ENCODE measurements around the gene PPT2.

Gene PPT2

GRCh38 chr6:32166411-32167061 is 12.6 kb downstream of the PPT2 start:
- H2BK5ac ChIP-seq (ENCODE audit: low read depth, low read length, poor library complexity, severe bottlenecking) = no peak overlapping the region
- WGBS = 91% methylated on average over 30 of the region's 30 CpGs

GRCh38 chr6:32167154-32167760 is 13.3 kb downstream of the PPT2 start:
- DNase-seq = no peak
- Histone ChIP-seq H4K91ac (ENCODE audit: low read length) (peak overlapping the region; percentile 5), H4K8ac (ENCODE audit: low read length) (no peak overlapping the region), H2BK12ac (ENCODE audit: low read length in 2 of 2) (no peak overlapping the region), H3K27ac (ENCODE audit: low read length, poor library complexity, severe bottlenecking) (no peak overlapping the region), H3K4me3 (ENCODE audit: insufficient read depth in 1 of 2, low read depth in 1 of 2, low read length in 2 of 2) (no peak overlapping the region), H3K9ac (ENCODE audit: low read length) (no peak overlapping the region), H3K79me1 (replicated peaks; ENCODE audit: low read length, poor library complexity, severe bottlenecking) (peaks cover 21% of the 10 kb centered on the region), H3K4me2 (ENCODE audit: low read length, poor library complexity, severe bottlenecking) (no peak overlapping the region), H3K23ac (ENCODE audit: low read length in 2 of 2) (no peak overlapping the region), H2AFZ (ENCODE audit: low read depth, low read length) (no peak overlapping the region), H3K14ac (ENCODE audit: low read length in 2 of 2) (no peak overlapping the region), H3K18ac (ENCODE audit: low read depth in 1 of 2, low read length in 2 of 2) (no peak overlapping the region), H2BK15ac (ENCODE audit: low read depth, poor library complexity, severe bottlenecking) (no peak overlapping the region), H3K36me3 (ENCODE audit: control insufficient read depth in 1 of 2, insufficient read depth in 2 of 2, low read depth in 1 of 2, low read length in 2 of 2) (peaks cover 77 to 78% of the 10 kb centered on the region in 2 experiments), H3K9me3 (ENCODE audit: control insufficient read depth, low read length) (no peaks in the 10 kb centered on the region), H3K27me3 (ENCODE audit: control insufficient read depth in 1 of 2, insufficient read depth in 1 of 2, low read length in 2 of 2) (no peaks in the 10 kb centered on the region), H2BK5ac (ENCODE audit: low read depth, low read length, poor library complexity, severe bottlenecking) (no peak overlapping the region), H3K4me1 (ENCODE audit: control insufficient read depth, insufficient read depth, low read depth, low read length) (peaks cover 8% of the 10 kb centered on the region), H2AK5ac (ENCODE audit: low read length, severe bottlenecking) (no peak overlapping the region), H2BK120ac (ENCODE audit: low read depth, low read length) (no peak overlapping the region), H3K4ac (ENCODE audit: low read depth in 1 of 2, low read length in 2 of 2) (no peak overlapping the region)
- 96% methylated on average over 32 of the region's 32 CpGs for WGBS

More at GRCh38 chr6:32166411-32167061, 12.6 kb downstream of the PPT2 start:
- Histone ChIP-seq H3K18ac (ENCODE audit: low read depth in 1 of 2, low read length in 2 of 2) (no peak overlapping the region), H4K8ac (ENCODE audit: low read length) (no peak overlapping the region), H2AFZ (ENCODE audit: low read depth, low read length) (no peak overlapping the region), H3K9me3 (ENCODE audit: control insufficient read depth, low read length) (no peaks in the 10 kb centered on the region), H3K4ac (ENCODE audit: low read depth in 1 of 2, low read length in 2 of 2) (no peak overlapping the region), H3K79me1 (replicated peaks; ENCODE audit: low read length, poor library complexity, severe bottlenecking) (peaks cover 21% of the 10 kb centered on the region), H3K23ac (ENCODE audit: low read length in 2 of 2) (no peak overlapping the region), H2BK15ac (ENCODE audit: low read depth, poor library complexity, severe bottlenecking) (no peak overlapping the region), H4K91ac (ENCODE audit: low read length) (no peak overlapping the region), H2BK12ac (ENCODE audit: low read length in 2 of 2) (no peak overlapping the region), H3K9ac (ENCODE audit: low read length) (no peak overlapping the region), H2BK120ac (ENCODE audit: low read depth, low read length) (no peak overlapping the region), H3K4me2 (ENCODE audit: low read length, poor library complexity, severe bottlenecking) (no peak overlapping the region), H2AK5ac (ENCODE audit: low read length, severe bottlenecking) (no peak overlapping the region), H3K27ac (ENCODE audit: low read length, poor library complexity, severe bottlenecking) (no peak overlapping the region), H3K4me3 (ENCODE audit: insufficient read depth in 1 of 2, low read depth in 1 of 2, low read length in 2 of 2) (no peak overlapping the region), H3K4me1 (ENCODE audit: control insufficient read depth, insufficient read depth, low read depth, low read length) (peaks cover 8% of the 10 kb centered on the region), H3K36me3 (ENCODE audit: control insufficient read depth in 1 of 2, insufficient read depth in 2 of 2, low read depth in 1 of 2, low read length in 2 of 2) (peaks cover 77 to 81% of the 10 kb centered on the region in 2 experiments), H3K14ac (ENCODE audit: low read length in 2 of 2) (no peak overlapping the region), H3K27me3 (ENCODE audit: control insufficient read depth in 1 of 2, insufficient read depth in 1 of 2, low read length in 2 of 2) (no peaks in the 10 kb centered on the region)
- DNase-seq = no peak

- peaks cover 72 to 73% of the 10 kb centered on the region in 2 experiments for H3K36me3 ChIP-seq (ENCODE audit: control insufficient read depth in 1 of 2, insufficient read depth in 2 of 2, low read depth in 1 of 2, low read length in 2 of 2)
- H3K27ac ChIP-seq (ENCODE audit: low read length, poor library complexity, severe bottlenecking) = no peak overlapping the region
- H2BK12ac ChIP-seq (ENCODE audit: low read length in 2 of 2) = no peak overlapping the region
- no peak overlapping the region for H2BK120ac ChIP-seq (ENCODE audit: low read depth, low read length)
- no peak overlapping the region for H3K23ac ChIP-seq (ENCODE audit: low read length in 2 of 2)
- no peak overlapping the region for H3K4me2 ChIP-seq (ENCODE audit: low read length, poor library complexity, severe bottlenecking)
- no peak overlapping the region for H4K8ac ChIP-seq (ENCODE audit: low read length)
- H3K9me3 ChIP-seq (ENCODE audit: control insufficient read depth, low read length) = no peaks in the 10 kb centered on the region
- no peak for DNase-seq
- H3K4me1 ChIP-seq (ENCODE audit: control insufficient read depth, insufficient read depth, low read depth, low read length) = peaks cover 8% of the 10 kb centered on the region
- H2AFZ ChIP-seq (ENCODE audit: low read depth, low read length) = no peak overlapping the region
- no peaks in the 10 kb centered on the region for H3K27me3 ChIP-seq (ENCODE audit: control insufficient read depth in 1 of 2, insufficient read depth in 1 of 2, low read length in 2 of 2)
- H4K91ac ChIP-seq (ENCODE audit: low read length) = no peak overlapping the region
- no peak overlapping the region for H2BK15ac ChIP-seq (ENCODE audit: low read depth, poor library complexity, severe bottlenecking)
- H3K14ac ChIP-seq (ENCODE audit: low read length in 2 of 2) = no peak overlapping the region
- H2AK5ac ChIP-seq (ENCODE audit: low read length, severe bottlenecking) = no peak overlapping the region
- peaks cover 21% of the 10 kb centered on the region for H3K79me1 ChIP-seq (replicated peaks; ENCODE audit: low read length, poor library complexity, severe bottlenecking)
- no peak overlapping the region for H3K18ac ChIP-seq (ENCODE audit: low read depth in 1 of 2, low read length in 2 of 2)
- H3K4ac ChIP-seq (ENCODE audit: low read depth in 1 of 2, low read length in 2 of 2) = no peak overlapping the region
- H3K9ac ChIP-seq (ENCODE audit: low read length) = no peak overlapping the region
- no peak overlapping the region for H3K4me3 ChIP-seq (ENCODE audit: insufficient read depth in 1 of 2, low read depth in 1 of 2, low read length in 2 of 2)
- WGBS = 92% methylated on average over 6 of the region's 6 CpGs
- no peak overlapping the region for H2BK5ac ChIP-seq (ENCODE audit: low read depth, low read length, poor library complexity, severe bottlenecking)
Measured at GRCh38 chr6:32167761-32168262, 13.9 kb downstream of the PPT2 start.

- Histone ChIP-seq H4K91ac (ENCODE audit: low read length) (no peak overlapping the region), H3K27ac (ENCODE audit: low read length, poor library complexity, severe bottlenecking) (no peak overlapping the region), H2AFZ (ENCODE audit: low read depth, low read length) (no peak overlapping the region), H3K4me3 (ENCODE audit: insufficient read depth in 1 of 2, low read depth in 1 of 2, low read length in 2 of 2) (no peak overlapping the region), H2BK15ac (ENCODE audit: low read depth, poor library complexity, severe bottlenecking) (no peak overlapping the region), H3K4me2 (ENCODE audit: low read length, poor library complexity, severe bottlenecking) (no peak overlapping the region), H3K14ac (ENCODE audit: low read length in 2 of 2) (no peak overlapping the region), H3K4me1 (ENCODE audit: control insufficient read depth, insufficient read depth, low read depth, low read length) (peaks cover 12% of the 10 kb centered on the region), H3K18ac (ENCODE audit: low read depth in 1 of 2, low read length in 2 of 2) (no peak overlapping the region), H3K27me3 (ENCODE audit: control insufficient read depth in 1 of 2, insufficient read depth in 1 of 2, low read length in 2 of 2) (no peaks in the 10 kb centered on the region), H2BK12ac (ENCODE audit: low read length in 2 of 2) (no peak overlapping the region), H3K23ac (ENCODE audit: low read length in 2 of 2) (no peak overlapping the region), H3K9me3 (ENCODE audit: control insufficient read depth, low read length) (no peaks in the 10 kb centered on the region), H3K79me1 (replicated peaks; ENCODE audit: low read length, poor library complexity, severe bottlenecking) (peaks cover 20% of the 10 kb centered on the region), H4K8ac (ENCODE audit: low read length) (no peak overlapping the region), H3K9ac (ENCODE audit: low read length) (no peak overlapping the region), H2BK120ac (ENCODE audit: low read depth, low read length) (no peak overlapping the region), H2AK5ac (ENCODE audit: low read length, severe bottlenecking) (no peak overlapping the region), H2BK5ac (ENCODE audit: low read depth, low read length, poor library complexity, severe bottlenecking) (no peak overlapping the region), H3K4ac (ENCODE audit: low read depth in 1 of 2, low read length in 2 of 2) (no peak overlapping the region), H3K36me3 (ENCODE audit: control insufficient read depth in 1 of 2, insufficient read depth in 2 of 2, low read depth in 1 of 2, low read length in 2 of 2) (peaks cover 66 to 67% of the 10 kb centered on the region in 2 experiments)
- no peak for DNase-seq
- WGBS = 98% methylated on average over 1 of the region's 2 CpGs
Measured at GRCh38 chr6:32168350-32168749, 14.4 kb downstream of the PPT2 start.
